GM18517 (cell line): ENCODE results near the gene SMOC2.
"Not testable (repeated sequence)": the region's sequence is repeated elsewhere in the genome, so short reads cannot be mapped to it uniquely, and the experiment has no call there.

Experiments used
- ATAC-seq: cut with Tn5 transposase; IDR thresholded peaks from one replicate; pipeline ENCODE4 v1.9.1; 2021; ENCODE audit warnings: mild to moderate bottlenecking, moderate library complexity; ENCODE audit not compliant: unreplicated experiment

The SMOC2 gene

GRCh38 chr6:168537540-168537884 is 96.5 kb downstream of the SMOC2 start:
- ATAC-seq = no peak

- not testable (repeated sequence) for ATAC-seq
Measured at GRCh38 chr6:168538188-168538891, 97.4 kb downstream of the SMOC2 start.

- ATAC-seq = no peak
Measured at GRCh38 chr6:168538892-168539811, 98.2 kb downstream of the SMOC2 start.

- no peak for ATAC-seq
Measured at GRCh38 chr6:168540713-168541291, 99.8 kb downstream of the SMOC2 start.

- ATAC-seq = no peak
Measured at GRCh38 chr6:168541307-168541706, 100.3 kb downstream of the SMOC2 start.

GRCh38 chr6:168542301-168542700 is 101.3 kb downstream of the SMOC2 start:
- ATAC-seq = no peak

- no peak for ATAC-seq
Measured at GRCh38 chr6:168545428-168545827, 104.4 kb downstream of the SMOC2 start.

GRCh38 chr6:168546151-168546550 is 105.2 kb downstream of the SMOC2 start:
- ATAC-seq = no peak

- no peak for ATAC-seq
Measured at GRCh38 chr6:168546730-168547129, 105.7 kb downstream of the SMOC2 start.

- ATAC-seq = no peak
Measured at GRCh38 chr6:168550326-168550725, 109.3 kb downstream of the SMOC2 start.

GRCh38 chr6:168554472-168554871 is 113.5 kb downstream of the SMOC2 start:
- ATAC-seq = no peak

GRCh38 chr6:168554898-168555617 is 114.1 kb downstream of the SMOC2 start:
- ATAC-seq = no peak

- ATAC-seq = no peak
Measured at GRCh38 chr6:168555618-168556273, 114.8 kb downstream of the SMOC2 start.

- no peak for ATAC-seq
Measured at GRCh38 chr6:168557512-168557911, 116.5 kb downstream of the SMOC2 start.

- no peak for ATAC-seq
Measured at GRCh38 chr6:168558686-168559085, 117.7 kb downstream of the SMOC2 start.

- no peak for ATAC-seq
Measured at GRCh38 chr6:168559574-168560098, 118.7 kb downstream of the SMOC2 start.

- no peak for ATAC-seq
Measured at GRCh38 chr6:168560126-168560525, 119.1 kb downstream of the SMOC2 start.

- ATAC-seq = no peak
Measured at GRCh38 chr6:168562576-168563151, 121.7 kb downstream of the SMOC2 start.

- ATAC-seq = no peak
Measured at GRCh38 chr6:168563656-168564055, 122.7 kb downstream of the SMOC2 start.

- no peak for ATAC-seq
Measured at GRCh38 chr6:168565112-168565511, 124.1 kb downstream of the SMOC2 start.
